ENCODE results near the gene BANP. TPM values are rescaled to one million over a fixed set of nuclear protein-coding genes. Genes with fewer than 3 reads are reported as not detected.
"Not testable (repeated sequence)": the region's sequence is repeated elsewhere in the genome, so short reads cannot be mapped to it uniquely, and the experiment has no call there.

Gene BANP
- total RNA-seq, 2 donors from 2014 or later = 46.4 to 85.9 TPM

DNA sequence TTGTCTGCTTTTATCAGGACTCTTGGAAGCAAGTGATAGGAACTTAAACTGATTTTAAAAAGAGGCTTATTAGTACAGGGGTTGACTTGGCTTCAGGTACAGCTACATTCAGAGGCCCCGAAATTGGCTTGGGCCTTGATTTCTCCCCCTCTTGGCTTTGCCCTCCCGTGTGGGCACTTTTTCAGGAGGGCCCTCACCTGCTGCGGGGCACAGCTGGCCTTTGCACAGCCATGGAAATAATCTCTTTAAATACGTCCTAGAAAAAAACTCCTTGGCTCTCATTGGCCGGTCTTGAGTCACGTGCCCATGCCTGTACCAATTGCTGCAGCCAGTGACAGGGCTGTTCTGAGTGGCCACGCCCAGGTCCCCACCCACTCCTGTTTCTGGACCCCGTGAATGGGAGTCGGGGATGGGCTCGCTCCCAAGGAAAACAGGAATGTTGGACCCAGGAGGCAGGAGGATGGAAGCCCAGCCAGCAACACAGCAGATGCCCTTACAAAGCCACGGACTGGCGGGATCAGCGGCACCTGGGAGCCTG, 29.9 kb upstream of the BANP start:
- Mint-ChIP-seq H3K4me3 (no peak overlapping the region), H3K4me1 (peaks cover 4% of the 10 kb centered on the region), H3K27me3 (peaks cover 17% of the 10 kb centered on the region), H3K36me3 (ENCODE audit: low read depth) (no peaks in the 10 kb centered on the region), H3K27ac (no peak overlapping the region), H3K9me3 (no peaks in the 10 kb centered on the region)
- no peak for ATAC-seq (replicated peaks)

DNA sequence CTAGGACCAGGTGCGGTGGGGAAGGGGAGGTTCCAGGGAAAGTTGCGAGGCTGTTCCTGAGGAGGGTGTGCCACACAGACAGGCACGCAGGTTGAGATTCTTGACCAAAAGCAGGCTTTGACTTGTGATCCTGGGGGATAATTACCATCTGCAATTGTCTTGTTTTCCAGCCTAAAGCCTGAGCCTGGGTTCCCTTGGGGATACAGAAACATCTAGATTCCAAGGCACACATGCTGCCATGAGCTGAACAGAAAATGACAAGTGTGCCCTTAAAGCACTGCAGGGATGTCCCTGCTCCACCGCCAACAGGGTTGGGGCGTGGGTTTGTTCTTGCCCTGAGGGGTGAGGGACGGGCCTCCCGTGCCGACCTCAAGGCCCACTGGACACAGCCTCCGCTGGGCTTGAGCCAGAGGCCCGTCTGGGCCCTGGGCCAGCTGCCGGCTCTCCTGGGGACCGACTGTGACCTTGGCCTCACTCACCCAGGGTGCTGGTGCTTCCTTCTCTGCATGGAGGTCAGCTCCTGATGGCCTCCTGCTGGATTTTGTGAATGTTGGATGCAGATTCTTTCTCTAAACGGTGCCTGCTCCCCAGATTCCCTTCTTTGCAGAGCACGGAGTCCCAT, 28.9 kb upstream of the BANP start:
- no peak overlapping the region for H3K4me3 Mint-ChIP-seq
- H3K36me3 Mint-ChIP-seq (ENCODE audit: low read depth) = no peaks in the 10 kb centered on the region
- no peaks in the 10 kb centered on the region for H3K9me3 Mint-ChIP-seq
- H3K27me3 Mint-ChIP-seq = peaks cover 21% of the 10 kb centered on the region
- peaks cover 4% of the 10 kb centered on the region for H3K4me1 Mint-ChIP-seq
- no peak overlapping the region for H3K27ac Mint-ChIP-seq
- ATAC-seq (replicated peaks) = no peak

DNA sequence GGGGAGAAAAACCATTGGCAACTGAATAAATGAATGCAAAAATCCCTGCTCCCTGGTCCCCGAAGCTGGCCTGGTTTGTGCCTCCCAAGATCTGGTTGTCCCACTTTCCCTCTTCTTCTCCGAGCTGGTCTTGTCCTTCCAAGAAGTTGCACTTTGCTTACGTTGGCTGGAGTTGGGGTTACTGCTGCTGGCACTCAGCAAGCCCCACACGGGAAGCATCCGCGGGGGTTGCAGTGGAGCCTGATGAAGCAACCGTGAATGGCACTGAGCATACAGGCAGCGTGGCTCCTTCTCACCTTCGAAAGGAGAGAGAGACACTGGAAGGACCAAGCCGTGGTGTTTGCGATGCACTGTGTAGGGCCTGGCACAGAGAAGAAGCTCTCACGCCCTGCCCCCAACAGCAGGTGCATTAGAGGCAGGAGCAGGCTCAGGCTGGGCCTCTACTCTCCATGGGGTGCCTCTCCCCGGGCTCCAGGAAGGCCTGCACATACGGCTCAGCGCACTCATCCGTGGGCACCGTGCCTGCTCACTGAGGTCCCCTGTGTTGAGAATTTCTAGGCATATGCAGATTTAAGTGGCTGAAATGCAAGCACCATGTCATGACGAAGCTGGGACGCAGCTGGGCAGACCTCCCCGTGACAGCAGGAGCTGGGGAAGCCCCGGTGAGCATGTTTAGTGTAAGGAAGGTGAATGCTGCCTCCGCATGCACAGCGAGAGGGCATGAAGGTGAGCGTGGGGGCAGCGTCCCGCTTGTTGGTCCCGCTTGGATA, 27.0 kb upstream of the BANP start:
- Mint-ChIP-seq H3K4me3 (no peak overlapping the region), H3K27me3 (peaks cover 16% of the 10 kb centered on the region), H3K4me1 (no peaks in the 10 kb centered on the region)

DNA sequence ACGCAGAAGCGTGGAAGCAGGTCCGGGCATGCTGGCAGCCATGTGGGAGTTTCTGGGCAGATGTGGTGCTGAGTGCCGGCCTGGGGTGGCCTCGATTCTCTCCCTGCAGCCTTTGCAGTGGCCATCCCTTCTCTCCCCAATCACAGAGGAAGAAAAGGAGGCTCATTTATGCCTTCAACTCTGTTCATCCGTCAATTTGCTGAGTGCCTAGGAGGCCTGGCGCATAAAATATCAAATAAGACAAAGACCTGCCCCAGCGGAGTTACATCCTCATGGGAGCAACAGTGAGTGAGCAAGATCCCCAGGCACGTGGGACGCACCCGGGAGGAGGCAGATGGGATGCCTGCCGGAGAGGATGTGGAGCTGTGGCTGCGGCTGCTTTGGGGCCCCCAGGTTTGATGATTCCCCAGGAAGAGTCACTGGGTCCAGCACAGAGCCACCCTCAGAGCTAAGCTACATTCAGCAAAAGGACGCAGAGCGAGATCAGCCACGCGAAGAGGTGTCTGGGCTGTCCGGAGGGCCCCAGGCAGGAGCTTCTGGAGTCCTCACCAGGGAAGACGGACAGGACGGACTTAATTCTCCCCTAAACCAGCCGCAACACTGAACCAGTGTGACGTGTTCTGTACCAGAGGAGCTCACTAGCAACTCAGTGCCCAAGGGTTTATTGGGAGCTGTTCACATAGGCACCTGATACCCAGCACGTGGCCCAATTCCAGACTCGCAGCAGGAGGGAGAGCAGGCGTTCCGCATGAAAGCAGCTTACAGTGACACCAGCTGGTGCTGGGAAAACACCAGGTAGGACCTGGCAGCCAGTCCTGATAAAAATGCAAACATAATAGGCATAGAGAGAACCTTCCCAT, 26.2 kb upstream of the BANP start:
- no peak for ATAC-seq (replicated peaks)
- H3K36me3 Mint-ChIP-seq (ENCODE audit: low read depth) = no peaks in the 10 kb centered on the region
- H3K9me3 Mint-ChIP-seq = no peaks in the 10 kb centered on the region
- H3K27me3 Mint-ChIP-seq = peaks cover 16% of the 10 kb centered on the region
- no peak overlapping the region for H3K27ac Mint-ChIP-seq
- no peak overlapping the region for H3K4me3 Mint-ChIP-seq
- H3K4me1 Mint-ChIP-seq = no peaks in the 10 kb centered on the region

More for the DNA sequence above, 27.0 kb upstream of the BANP start:
- no peak for ATAC-seq (replicated peaks)
- H3K36me3 Mint-ChIP-seq (ENCODE audit: low read depth) = no peaks in the 10 kb centered on the region
- no peak overlapping the region for H3K27ac Mint-ChIP-seq
- no peaks in the 10 kb centered on the region for H3K9me3 Mint-ChIP-seq

DNA sequence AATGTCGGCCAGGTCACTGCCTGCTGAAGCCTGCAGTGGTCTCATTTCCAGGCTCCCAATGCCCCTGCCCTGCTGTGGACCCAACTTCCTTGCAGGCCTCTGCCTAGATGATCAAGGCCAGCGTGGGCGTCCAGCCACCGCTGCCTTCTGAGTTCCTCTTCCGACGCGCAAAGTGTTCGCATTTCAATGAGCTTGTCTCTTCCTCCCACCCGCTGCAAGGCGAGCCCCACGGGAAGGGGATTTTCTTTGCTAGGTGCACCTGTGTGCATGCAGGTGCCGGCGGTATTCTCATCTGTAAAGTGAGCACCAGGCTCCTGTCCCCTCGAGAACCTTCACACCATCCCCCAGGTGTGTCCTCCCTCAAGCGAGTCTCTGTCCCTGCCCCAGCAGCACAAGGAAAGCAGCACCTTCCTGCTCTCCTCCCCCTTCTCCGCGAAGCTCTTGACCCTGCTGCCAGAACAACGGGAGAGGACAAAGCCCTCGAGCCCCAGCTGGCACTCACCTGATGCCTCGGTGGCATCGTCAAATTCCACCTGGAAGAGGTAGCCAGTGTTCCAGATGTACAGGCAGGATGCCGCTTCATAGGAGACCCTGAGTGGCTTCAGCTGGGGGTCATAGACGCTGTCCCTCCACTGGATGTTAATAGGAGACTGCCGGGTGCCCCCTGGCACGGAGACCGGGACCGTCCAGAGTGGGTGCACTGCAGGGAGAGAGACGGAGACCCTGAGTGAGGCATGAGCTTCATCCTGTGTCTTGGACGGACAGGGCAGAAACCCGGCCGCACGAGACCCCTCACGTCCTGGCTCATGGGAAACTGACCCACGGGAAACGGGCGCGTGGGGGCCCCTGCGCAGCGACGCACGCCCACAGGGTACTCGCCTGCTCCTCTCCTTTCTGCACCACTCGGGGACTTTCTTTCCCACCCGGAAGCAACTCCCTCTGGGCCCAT, 24.7 kb upstream of the BANP start:
- no peaks in the 10 kb centered on the region for H3K9me3 Mint-ChIP-seq
- H3K36me3 Mint-ChIP-seq (ENCODE audit: low read depth) = no peaks in the 10 kb centered on the region
- H3K27ac Mint-ChIP-seq = no peak overlapping the region
- no peaks in the 10 kb centered on the region for H3K4me1 Mint-ChIP-seq
- no peak overlapping the region for H3K4me3 Mint-ChIP-seq
- peaks cover 16% of the 10 kb centered on the region for H3K27me3 Mint-ChIP-seq
- no peak for ATAC-seq (replicated peaks)

DNA sequence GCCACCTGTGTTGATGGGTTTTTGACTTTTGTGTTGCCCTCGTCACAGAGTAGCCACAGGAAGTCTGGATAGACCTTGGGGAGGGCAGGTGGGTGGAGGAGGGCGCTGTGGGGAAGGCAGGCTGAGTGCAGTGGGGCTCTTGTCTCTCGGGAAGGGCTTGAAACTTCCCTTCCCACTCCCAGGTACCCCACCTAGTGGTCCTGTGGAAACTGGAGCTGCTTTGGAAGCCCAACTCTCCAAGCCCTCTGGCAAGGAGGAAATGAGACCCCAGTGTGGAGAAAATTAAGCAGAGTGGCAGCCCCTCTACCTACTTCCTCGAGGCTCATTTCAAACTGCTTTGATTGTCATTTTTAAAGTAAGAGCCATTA, 24.1 kb upstream of the BANP start:
- no peak for ATAC-seq (replicated peaks)
- Mint-ChIP-seq H3K36me3 (ENCODE audit: low read depth) (no peaks in the 10 kb centered on the region), H3K4me3 (no peak overlapping the region), H3K27ac (no peak overlapping the region), H3K9me3 (no peaks in the 10 kb centered on the region), H3K4me1 (no peaks in the 10 kb centered on the region), H3K27me3 (peaks cover 16% of the 10 kb centered on the region)

DNA sequence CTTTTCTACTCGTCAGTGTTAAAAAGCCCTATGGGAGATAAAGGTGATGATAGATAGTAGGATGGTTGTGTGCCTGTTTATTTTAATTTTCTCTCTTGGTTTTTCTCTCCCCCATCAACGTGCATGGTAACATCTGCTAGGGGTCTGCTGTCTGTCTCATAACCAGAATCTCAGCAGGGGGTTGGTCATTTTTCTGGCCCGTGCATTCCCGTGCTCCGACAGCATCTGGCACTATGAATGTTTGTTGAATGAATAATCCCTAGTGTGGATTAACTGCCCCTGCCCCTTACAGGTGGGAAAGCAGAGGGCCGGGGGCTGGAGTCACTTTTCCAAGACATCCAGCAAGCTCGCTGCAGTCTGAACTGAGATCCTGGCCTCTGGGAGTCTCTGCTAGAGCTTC, 21.2 kb upstream of the BANP start:
- Mint-ChIP-seq H3K4me1 (no peaks in the 10 kb centered on the region), H3K36me3 (ENCODE audit: low read depth) (no peaks in the 10 kb centered on the region), H3K27me3 (peaks cover 9% of the 10 kb centered on the region), H3K27ac (no peak overlapping the region), H3K4me3 (no peak overlapping the region), H3K9me3 (no peaks in the 10 kb centered on the region)
- no peak for ATAC-seq (replicated peaks)

DNA sequence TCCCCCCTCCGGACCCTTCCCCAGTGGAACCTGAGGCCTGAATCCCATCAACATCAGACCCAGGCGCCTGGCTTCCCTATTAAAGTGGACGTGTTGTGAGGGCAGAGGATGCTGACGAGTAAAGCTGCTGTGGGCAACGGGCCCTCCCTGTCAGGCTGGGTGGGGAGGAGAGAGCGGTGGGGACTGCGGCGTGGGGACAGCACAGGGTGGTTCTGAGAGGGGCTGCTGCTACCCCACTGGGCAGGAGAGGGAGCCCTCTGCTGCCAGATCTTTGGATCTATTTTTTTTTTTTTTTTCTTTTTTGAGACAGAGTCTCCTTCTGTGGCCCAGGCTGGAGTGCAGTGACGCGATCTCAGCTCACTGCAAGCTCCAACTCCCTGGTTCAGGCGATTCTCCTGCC, 20.8 kb upstream of the BANP start:
- Mint-ChIP-seq H3K27ac (no peak overlapping the region), H3K4me1 (no peaks in the 10 kb centered on the region), H3K4me3 (no peak overlapping the region), H3K36me3 (ENCODE audit: low read depth) (no peaks in the 10 kb centered on the region), H3K9me3 (no peaks in the 10 kb centered on the region), H3K27me3 (peaks cover 6% of the 10 kb centered on the region)
- ATAC-seq (replicated peaks) = peak; percentile 29

DNA sequence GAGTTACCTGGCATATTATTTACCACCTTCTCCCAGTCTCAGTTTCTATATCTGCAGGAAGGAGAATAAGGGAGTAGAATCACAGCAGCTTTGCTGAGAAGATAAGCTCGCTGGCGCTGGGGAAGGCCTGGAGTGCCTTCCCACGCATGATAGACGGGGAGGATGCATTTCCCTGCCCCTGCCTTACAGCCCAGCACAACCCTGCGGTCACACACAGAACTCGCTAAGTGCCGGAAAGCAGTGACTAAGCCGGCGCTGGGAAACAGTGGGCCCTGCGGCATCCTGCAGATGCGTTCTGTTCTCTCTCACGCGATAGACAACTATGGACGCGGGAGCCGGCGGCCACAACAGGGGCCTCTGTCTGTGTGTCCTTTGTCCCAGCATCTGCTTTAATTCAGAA, 19.7 kb upstream of the BANP start:
- Mint-ChIP-seq H3K27ac (no peak overlapping the region), H3K36me3 (ENCODE audit: low read depth) (no peaks in the 10 kb centered on the region), H3K4me1 (no peaks in the 10 kb centered on the region), H3K9me3 (no peaks in the 10 kb centered on the region), H3K27me3 (peaks cover 2% of the 10 kb centered on the region), H3K4me3 (no peak overlapping the region)
- peak; percentile 78 for ATAC-seq (replicated peaks)

DNA sequence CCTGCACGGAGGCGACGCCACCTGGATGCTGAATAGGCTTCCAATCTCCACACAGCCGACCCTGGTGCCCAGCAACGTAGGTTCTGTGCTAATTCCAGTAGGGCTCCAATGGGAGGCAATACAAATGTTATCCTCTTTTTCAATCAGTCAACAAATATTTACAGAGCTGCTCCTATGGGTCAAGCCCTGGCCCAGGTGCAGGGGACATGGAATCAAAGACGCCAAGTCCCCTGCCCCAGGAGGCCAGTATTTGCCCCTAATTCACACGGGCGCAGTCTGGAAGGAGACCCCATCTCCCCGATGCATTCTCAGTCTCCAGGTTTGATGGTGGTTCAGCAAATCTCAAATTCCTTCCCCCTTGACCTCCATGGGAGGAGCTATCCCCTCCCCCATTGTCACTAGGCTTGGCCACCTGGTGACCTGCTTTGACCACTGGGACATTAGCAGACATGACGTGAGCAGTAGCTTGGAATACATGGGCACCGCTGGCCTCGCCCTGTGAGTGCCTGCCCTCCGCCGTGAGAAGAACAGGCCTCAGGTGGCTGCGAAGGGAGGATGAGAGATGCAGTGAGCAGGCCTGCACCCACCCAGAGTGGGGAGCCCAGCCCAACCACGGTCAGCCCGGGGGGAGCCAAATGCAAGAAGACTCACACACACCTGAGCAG, 18.6 kb upstream of the BANP start:
- H3K27ac Mint-ChIP-seq; H3K27me3 Mint-ChIP-seq; H3K4me3 Mint-ChIP-seq; ATAC-seq (replicated peaks); H3K9me3 Mint-ChIP-seq; H3K36me3 Mint-ChIP-seq (ENCODE audit: low read depth); H3K4me1 Mint-ChIP-seq: not testable (repeated sequence)

DNA sequence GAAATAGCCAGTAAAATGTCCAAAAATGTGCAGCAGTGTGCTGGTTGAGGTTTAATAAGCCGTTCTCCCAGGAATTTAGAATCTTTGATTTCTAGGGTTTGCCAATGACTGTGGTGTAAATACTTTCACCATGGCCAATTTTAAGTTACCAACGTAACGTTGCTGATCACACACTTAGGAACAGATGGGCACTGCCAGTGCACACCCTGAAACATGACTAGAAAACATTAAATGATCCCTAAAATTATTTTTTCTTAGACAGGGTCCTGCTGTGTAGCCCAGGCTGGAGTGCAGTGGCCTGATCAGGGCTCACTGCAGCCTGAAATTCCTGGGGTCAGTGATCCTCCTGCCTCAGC, 18.1 kb upstream of the BANP start:
- Mint-ChIP-seq H3K27ac (no peak overlapping the region), H3K4me3 (no peak overlapping the region), H3K36me3 (ENCODE audit: low read depth) (no peaks in the 10 kb centered on the region), H3K27me3 (no peaks in the 10 kb centered on the region), H3K9me3 (no peaks in the 10 kb centered on the region), H3K4me1 (no peaks in the 10 kb centered on the region)
- ATAC-seq (replicated peaks) = no peak

DNA sequence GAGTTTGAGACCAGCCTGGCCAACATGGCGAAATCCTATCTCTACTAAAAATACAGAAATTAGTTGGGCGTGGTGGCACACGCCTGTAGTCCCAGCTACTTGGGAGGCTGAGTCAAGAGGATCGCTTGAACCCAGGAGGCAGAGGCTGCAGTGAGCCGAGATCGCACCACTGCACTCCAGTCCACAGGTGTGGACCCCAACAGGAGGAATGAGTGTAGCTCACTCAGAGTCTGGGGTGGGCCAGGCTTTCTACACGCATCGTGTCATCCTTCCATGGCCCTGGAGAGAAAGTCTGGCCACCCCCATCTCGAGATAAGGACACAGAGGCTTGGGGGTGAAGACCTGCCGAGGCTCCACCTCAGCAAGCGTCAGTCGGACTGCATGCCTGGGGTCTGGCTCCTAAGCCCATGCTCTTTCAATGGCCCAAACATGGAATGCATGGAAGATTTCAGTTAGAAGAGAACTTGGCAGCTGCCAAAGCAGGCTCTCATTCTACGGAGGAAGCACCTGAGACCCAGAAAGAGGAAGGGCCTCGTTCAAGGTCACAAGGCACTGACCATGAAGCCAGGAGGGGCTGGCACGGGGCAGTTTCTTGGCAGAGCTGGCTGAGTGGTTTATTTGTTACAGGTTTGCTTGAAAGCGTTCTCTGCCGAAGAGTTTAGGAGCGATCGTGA, 16.3 kb upstream of the BANP start:
- H3K4me1 Mint-ChIP-seq; H3K27me3 Mint-ChIP-seq; H3K9me3 Mint-ChIP-seq; ATAC-seq (replicated peaks); H3K4me3 Mint-ChIP-seq; H3K27ac Mint-ChIP-seq; H3K36me3 Mint-ChIP-seq (ENCODE audit: low read depth): not testable (repeated sequence)

DNA sequence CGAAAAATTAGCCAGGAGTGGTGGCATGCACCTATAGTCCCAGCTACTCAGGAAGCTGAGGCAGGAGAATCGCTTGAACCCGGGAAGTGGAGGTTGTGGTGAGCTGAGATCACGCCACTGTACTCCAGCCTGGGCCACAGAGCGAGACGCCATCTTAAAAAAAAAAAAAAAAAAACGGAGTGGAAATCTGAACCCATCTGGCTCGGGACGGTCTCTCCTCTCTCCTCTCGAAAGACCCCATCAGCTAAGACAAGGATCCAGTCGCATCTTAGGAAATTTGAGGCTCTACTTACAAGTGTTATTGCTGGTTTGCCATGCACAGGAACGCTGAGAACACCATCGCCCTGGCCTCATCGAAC, 15.2 kb upstream of the BANP start:
- not testable (repeated sequence) for H3K36me3 Mint-ChIP-seq (ENCODE audit: low read depth); H3K4me1 Mint-ChIP-seq; H3K27ac Mint-ChIP-seq; ATAC-seq (replicated peaks); H3K4me3 Mint-ChIP-seq; H3K27me3 Mint-ChIP-seq; H3K9me3 Mint-ChIP-seq

Data from activated T-helper 17 cell treated with anti-CD3 and anti-CD28 coated beads, Interleukin-2, amount 50 U/mL, for 72 hours (primary cell).